WTC11 (cell line): ENCODE results near the gene CYP11A1. TPM values are rescaled to one million over a fixed set of nuclear protein-coding genes. Genes with fewer than 3 reads are reported as not detected.

ENCODE experiments used
- ATAC-seq: fragments of 200-7000 bp; cut with Tn5 transposase; 2 replicates; pipeline ENCODE4 v1.10.0; 2021; ENCODE audit warnings: mild to moderate bottlenecking, moderate library complexity
- CTCF ChIA-PET: fragments of 300-600 bp; sonication (Branson Sonifier 250); formaldehyde crosslinking; loops from one replicate; lab custom pipeline; 2021; ENCODE audit warnings: antibody characterized with exemption; lab: Charles Lee
- POLR2A ChIA-PET: fragments of 350-600 bp; sonication (Branson Sonifier 250); formaldehyde crosslinking; loops from one replicate; lab custom pipeline; 2021; ENCODE audit warnings: antibody characterized with exemption; lab: Charles Lee
- DNase-seq: peaks from one replicate; pipeline ENCODE4 v3.0.0; 2021; ENCODE audit warnings: low spot score
- H3K27ac Mint-ChIP-seq: 2 replicates; pipeline ENCODE4 v1.8.0; 2021; ENCODE audit warnings: mixed read lengths
- H3K27me3 Mint-ChIP-seq: 2 replicates; pipeline ENCODE4 v1.8.0; 2021; ENCODE audit warnings: low read depth, mild to moderate bottlenecking, moderate library complexity, mixed read lengths
- H3K36me3 Mint-ChIP-seq: 2 replicates; pipeline ENCODE4 v1.8.0; 2021; ENCODE audit warnings: mixed read lengths
- H3K4me1 Mint-ChIP-seq: 2 replicates; pipeline ENCODE4 v1.8.0; 2022; ENCODE audit warnings: mixed read lengths
- H3K4me3 Mint-ChIP-seq: 2 replicates; pipeline ENCODE4 v1.8.0; 2021; ENCODE audit warnings: mild to moderate bottlenecking, moderate library complexity, mixed read lengths
- H3K9me3 Mint-ChIP-seq: 2 replicates; pipeline ENCODE4 v1.8.0; 2021; ENCODE audit warnings: mixed read lengths
- EMX1 ChIP-seq: fragments of 250-450 bp; sonication (Bioruptor Pico); IDR thresholded peaks from 2 replicates; pipeline ENCODE4 v1.8.0; 2021; ENCODE audit warnings: mild to moderate bottlenecking
- FOXP1 ChIP-seq: sonication (generic); formaldehyde crosslinking; IDR thresholded peaks from 2 replicates; pipeline ENCODE4 v1.8.0; 2022; ENCODE audit warnings: missing genetic modification reagents, mild to moderate bottlenecking, moderate library complexity, borderline replicate concordance
- KAT7 ChIP-seq: sonication (generic); formaldehyde crosslinking; IDR thresholded peaks from 2 replicates; pipeline ENCODE4 v1.8.1; 2023; ENCODE audit warnings: missing genetic modification reagents, mild to moderate bottlenecking, borderline replicate concordance
- MYBL2 ChIP-seq: sonication (generic); formaldehyde crosslinking; IDR thresholded peaks from 2 replicates; pipeline ENCODE4 v1.8.1; 2023; ENCODE audit warnings: mild to moderate bottlenecking, moderate library complexity, missing genetic modification reagents
- NR1H2 ChIP-seq: sonication (generic); formaldehyde crosslinking; IDR thresholded peaks from 2 replicates; pipeline ENCODE4 v1.9.0; 2021; ENCODE audit warnings: mild to moderate bottlenecking, moderate library complexity, missing genetic modification reagents
- OVOL2 ChIP-seq: fragments of 250-450 bp; sonication (Bioruptor Pico); IDR thresholded peaks from 2 replicates; pipeline ENCODE4 v1.9.0; 2021; ENCODE audit warnings: mild to moderate bottlenecking, borderline replicate concordance
- TCF7 ChIP-seq: sonication (generic); formaldehyde crosslinking; IDR thresholded peaks from 2 replicates; pipeline ENCODE4 v1.8.0; 2022; ENCODE audit warnings: mild to moderate bottlenecking, low read depth, missing genetic modification reagents, moderate library complexity
- ZNF121 ChIP-seq: sonication (generic); formaldehyde crosslinking; IDR thresholded peaks from 2 replicates; pipeline ENCODE4 v1.8.0; 2023; ENCODE audit warnings: missing genetic modification reagents
- ZNF138 ChIP-seq: sonication (generic); formaldehyde crosslinking; conservative IDR thresholded peaks from 2 replicates; pipeline ENCODE4 v1.8.1; 2022; ENCODE audit warnings: mild to moderate bottlenecking, moderate library complexity, missing genetic modification reagents
- ZNF219 ChIP-seq: sonication (generic); formaldehyde crosslinking; IDR thresholded peaks from 2 replicates; pipeline ENCODE4 v1.8.0; 2023; ENCODE audit warnings: missing genetic modification reagents, mild to moderate bottlenecking, borderline replicate concordance
- ZNF317 ChIP-seq: sonication (generic); formaldehyde crosslinking; IDR thresholded peaks from 2 replicates; pipeline ENCODE4 v1.8.1; 2023; ENCODE audit warnings: low read depth, mild to moderate bottlenecking, moderate library complexity, missing genetic modification reagents, borderline replicate concordance
- total RNA-seq: library from RNA; stranded (reverse); gene quantifications from 3 replicates; pipeline ENCODE4 v1.2.3, GENCODE V29; 2021
- TF ChIP-seq, protein P1 (sequence below): sonication (generic); formaldehyde crosslinking; IDR thresholded peaks from 2 replicates; pipeline ENCODE4 v1.8.0; 2022; ENCODE audit warnings: missing genetic modification reagents
- TF ChIP-seq, protein P2 (sequence below): sonication (generic); formaldehyde crosslinking; IDR thresholded peaks from 2 replicates; pipeline ENCODE4 v1.8.1; 2022; ENCODE audit warnings: mild to moderate bottlenecking, moderate library complexity, missing genetic modification reagents
- TF ChIP-seq, protein P3 (sequence below): sonication (generic); formaldehyde crosslinking; IDR thresholded peaks from 2 replicates; pipeline ENCODE4 v1.8.0; 2022; ENCODE audit warnings: mild to moderate bottlenecking, missing genetic modification reagents
- TF ChIP-seq, protein P4 (sequence below): sonication (generic); formaldehyde crosslinking; IDR thresholded peaks from 2 replicates; pipeline ENCODE4 v1.8.0; 2023; ENCODE audit warnings: missing genetic modification reagents
- TF ChIP-seq, protein P5 (sequence below): sonication (generic); formaldehyde crosslinking; IDR thresholded peaks from 2 replicates; pipeline ENCODE4 v1.8.0; 2023; ENCODE audit warnings: mild to moderate bottlenecking, missing genetic modification reagents
- TF ChIP-seq, protein P6 (sequence below): sonication (generic); formaldehyde crosslinking; IDR thresholded peaks from 2 replicates; pipeline ENCODE4 v1.8.1; 2023; ENCODE audit warnings: mild to moderate bottlenecking, missing genetic modification reagents, moderate library complexity
- TF ChIP-seq, protein P7 (sequence below): sonication (generic); formaldehyde crosslinking; IDR thresholded peaks from 2 replicates; pipeline ENCODE4 v1.8.1; 2023; ENCODE audit warnings: mild to moderate bottlenecking, missing genetic modification reagents, moderate library complexity

CYP11A1 gene
- total RNA-seq, 1 experiment from 2014 or later = 3.4 TPM

- ChIA-PET POLR2A (interaction anchor here (0.6 kb wide), 1 partner anchor 82 kb away, joined by 5 read pairs; no protein-coding TSS in a partner anchor), CTCF (interaction anchor here (0.7 to 2.4 kb wide), 10 partner anchors 8 to 390 kb away, joined by 3 to 136 read pairs (median 9); partner anchors contain the start of genes SEMA7A and UBL7)
- Mint-ChIP-seq H3K27ac (no peak overlapping the region), H3K9me3 (no peaks in the 10 kb centered on the region), H3K36me3 (no peaks in the 10 kb centered on the region), H3K27me3 (no peaks in the 10 kb centered on the region; the same call in 1 of the 2 replicates), H3K4me3 (no peak overlapping the region), H3K4me1 (peaks cover 12% of the 10 kb centered on the region)
- TF ChIP-seq ZNF138 (CRISPR knock-in tag) = no peak
- TF ChIP-seq, protein P1, sequence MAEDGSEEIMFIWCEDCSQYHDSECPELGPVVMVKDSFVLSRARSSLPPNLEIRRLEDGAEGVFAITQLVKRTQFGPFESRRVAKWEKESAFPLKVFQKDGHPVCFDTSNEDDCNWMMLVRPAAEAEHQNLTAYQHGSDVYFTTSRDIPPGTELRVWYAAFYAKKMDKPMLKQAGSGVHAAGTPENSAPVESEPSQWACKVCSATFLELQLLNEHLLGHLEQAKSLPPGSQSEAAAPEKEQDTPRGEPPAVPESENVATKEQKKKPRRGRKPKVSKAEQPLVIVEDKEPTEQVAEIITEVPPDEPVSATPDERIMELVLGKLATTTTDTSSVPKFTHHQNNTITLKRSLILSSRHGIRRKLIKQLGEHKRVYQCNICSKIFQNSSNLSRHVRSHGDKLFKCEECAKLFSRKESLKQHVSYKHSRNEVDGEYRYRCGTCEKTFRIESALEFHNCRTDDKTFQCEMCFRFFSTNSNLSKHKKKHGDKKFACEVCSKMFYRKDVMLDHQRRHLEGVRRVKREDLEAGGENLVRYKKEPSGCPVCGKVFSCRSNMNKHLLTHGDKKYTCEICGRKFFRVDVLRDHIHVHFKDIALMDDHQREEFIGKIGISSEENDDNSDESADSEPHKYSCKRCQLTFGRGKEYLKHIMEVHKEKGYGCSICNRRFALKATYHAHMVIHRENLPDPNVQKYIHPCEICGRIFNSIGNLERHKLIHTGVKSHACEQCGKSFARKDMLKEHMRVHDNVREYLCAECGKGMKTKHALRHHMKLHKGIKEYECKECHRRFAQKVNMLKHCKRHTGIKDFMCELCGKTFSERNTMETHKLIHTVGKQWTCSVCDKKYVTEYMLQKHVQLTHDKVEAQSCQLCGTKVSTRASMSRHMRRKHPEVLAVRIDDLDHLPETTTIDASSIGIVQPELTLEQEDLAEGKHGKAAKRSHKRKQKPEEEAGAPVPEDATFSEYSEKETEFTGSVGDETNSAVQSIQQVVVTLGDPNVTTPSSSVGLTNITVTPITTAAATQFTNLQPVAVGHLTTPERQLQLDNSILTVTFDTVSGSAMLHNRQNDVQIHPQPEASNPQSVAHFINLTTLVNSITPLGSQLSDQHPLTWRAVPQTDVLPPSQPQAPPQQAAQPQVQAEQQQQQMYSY (CRISPR knock-in tag) = no peak
- TF ChIP-seq, protein P2, sequence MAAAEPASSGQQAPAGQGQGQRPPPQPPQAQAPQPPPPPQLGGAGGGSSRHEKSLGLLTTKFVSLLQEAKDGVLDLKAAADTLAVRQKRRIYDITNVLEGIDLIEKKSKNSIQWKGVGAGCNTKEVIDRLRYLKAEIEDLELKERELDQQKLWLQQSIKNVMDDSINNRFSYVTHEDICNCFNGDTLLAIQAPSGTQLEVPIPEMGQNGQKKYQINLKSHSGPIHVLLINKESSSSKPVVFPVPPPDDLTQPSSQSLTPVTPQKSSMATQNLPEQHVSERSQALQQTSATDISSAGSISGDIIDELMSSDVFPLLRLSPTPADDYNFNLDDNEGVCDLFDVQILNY (CRISPR knock-in tag) = no peak
- TF ChIP-seq OVOL2 (CRISPR knock-in tag) = no peak
- TF ChIP-seq, protein P3, sequence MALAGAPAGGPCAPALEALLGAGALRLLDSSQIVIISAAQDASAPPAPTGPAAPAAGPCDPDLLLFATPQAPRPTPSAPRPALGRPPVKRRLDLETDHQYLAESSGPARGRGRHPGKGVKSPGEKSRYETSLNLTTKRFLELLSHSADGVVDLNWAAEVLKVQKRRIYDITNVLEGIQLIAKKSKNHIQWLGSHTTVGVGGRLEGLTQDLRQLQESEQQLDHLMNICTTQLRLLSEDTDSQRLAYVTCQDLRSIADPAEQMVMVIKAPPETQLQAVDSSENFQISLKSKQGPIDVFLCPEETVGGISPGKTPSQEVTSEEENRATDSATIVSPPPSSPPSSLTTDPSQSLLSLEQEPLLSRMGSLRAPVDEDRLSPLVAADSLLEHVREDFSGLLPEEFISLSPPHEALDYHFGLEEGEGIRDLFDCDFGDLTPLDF (CRISPR knock-in tag) = no peak
- TF ChIP-seq, protein P4, sequence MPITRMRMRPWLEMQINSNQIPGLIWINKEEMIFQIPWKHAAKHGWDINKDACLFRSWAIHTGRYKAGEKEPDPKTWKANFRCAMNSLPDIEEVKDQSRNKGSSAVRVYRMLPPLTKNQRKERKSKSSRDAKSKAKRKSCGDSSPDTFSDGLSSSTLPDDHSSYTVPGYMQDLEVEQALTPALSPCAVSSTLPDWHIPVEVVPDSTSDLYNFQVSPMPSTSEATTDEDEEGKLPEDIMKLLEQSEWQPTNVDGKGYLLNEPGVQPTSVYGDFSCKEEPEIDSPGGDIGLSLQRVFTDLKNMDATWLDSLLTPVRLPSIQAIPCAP (CRISPR knock-in tag) = no peak
- TF ChIP-seq NR1H2 (CRISPR knock-in tag) = no peak
- TF ChIP-seq, protein P5, sequence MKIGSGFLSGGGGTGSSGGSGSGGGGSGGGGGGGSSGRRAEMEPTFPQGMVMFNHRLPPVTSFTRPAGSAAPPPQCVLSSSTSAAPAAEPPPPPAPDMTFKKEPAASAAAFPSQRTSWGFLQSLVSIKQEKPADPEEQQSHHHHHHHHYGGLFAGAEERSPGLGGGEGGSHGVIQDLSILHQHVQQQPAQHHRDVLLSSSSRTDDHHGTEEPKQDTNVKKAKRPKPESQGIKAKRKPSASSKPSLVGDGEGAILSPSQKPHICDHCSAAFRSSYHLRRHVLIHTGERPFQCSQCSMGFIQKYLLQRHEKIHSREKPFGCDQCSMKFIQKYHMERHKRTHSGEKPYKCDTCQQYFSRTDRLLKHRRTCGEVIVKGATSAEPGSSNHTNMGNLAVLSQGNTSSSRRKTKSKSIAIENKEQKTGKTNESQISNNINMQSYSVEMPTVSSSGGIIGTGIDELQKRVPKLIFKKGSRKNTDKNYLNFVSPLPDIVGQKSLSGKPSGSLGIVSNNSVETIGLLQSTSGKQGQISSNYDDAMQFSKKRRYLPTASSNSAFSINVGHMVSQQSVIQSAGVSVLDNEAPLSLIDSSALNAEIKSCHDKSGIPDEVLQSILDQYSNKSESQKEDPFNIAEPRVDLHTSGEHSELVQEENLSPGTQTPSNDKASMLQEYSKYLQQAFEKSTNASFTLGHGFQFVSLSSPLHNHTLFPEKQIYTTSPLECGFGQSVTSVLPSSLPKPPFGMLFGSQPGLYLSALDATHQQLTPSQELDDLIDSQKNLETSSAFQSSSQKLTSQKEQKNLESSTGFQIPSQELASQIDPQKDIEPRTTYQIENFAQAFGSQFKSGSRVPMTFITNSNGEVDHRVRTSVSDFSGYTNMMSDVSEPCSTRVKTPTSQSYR (CRISPR knock-in tag) = no peak
- TF ChIP-seq, protein P6, sequence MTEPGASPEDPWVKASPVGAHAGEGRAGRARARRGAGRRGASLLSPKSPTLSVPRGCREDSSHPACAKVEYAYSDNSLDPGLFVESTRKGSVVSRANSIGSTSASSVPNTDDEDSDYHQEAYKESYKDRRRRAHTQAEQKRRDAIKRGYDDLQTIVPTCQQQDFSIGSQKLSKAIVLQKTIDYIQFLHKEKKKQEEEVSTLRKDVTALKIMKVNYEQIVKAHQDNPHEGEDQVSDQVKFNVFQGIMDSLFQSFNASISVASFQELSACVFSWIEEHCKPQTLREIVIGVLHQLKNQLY (CRISPR knock-in tag) = no peak
- no peak for TF ChIP-seq EMX1 (CRISPR knock-in tag)
- TF ChIP-seq ZNF121 = no peak
- TF ChIP-seq, protein P7, sequence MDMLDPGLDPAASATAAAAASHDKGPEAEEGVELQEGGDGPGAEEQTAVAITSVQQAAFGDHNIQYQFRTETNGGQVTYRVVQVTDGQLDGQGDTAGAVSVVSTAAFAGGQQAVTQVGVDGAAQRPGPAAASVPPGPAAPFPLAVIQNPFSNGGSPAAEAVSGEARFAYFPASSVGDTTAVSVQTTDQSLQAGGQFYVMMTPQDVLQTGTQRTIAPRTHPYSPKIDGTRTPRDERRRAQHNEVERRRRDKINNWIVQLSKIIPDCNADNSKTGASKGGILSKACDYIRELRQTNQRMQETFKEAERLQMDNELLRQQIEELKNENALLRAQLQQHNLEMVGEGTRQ (CRISPR knock-in tag) = no peak
- TF ChIP-seq KAT7 (CRISPR knock-in tag) = no peak
- TF ChIP-seq ZNF317 (CRISPR knock-in tag) = no peak
- no peak for TF ChIP-seq ZNF219 (CRISPR knock-in tag)
- TF ChIP-seq TCF7 (CRISPR knock-in tag) = no peak
- no peak for TF ChIP-seq FOXP1 (CRISPR knock-in tag)
- TF ChIP-seq MYBL2 (CRISPR knock-in tag) = no peak
- ATAC-seq (no peak), DNase-seq (no peak)
Measured at GRCh38 chr15:74381481-74381880, 14.0 kb upstream of the CYP11A1 start.
